Lower leg skin (tissue), 4 donors: ENCODE results near the gene BEAN1. TPM values are rescaled to one million over a fixed set of nuclear protein-coding genes. Genes with fewer than 3 reads are reported as not detected.

Source experiments
- DNase-seq, 2 donors: peaks; one replicate each; pipeline ENCODE4 v3.0.0-alpha.2; 2019; ENCODE audit warnings: low spot score in 2 of 2
- H3K4me3 ChIP-seq: fragments of 200-600 bp; sonication (generic); 2 replicates; pipeline ENCODE4 v1.5.1; 2017; ENCODE audit warnings: mild to moderate bottlenecking, low read depth; ENCODE audit not compliant: poor library complexity, severe bottlenecking
- CTCF ChIP-seq, 3 donors: fragments of 450-650 bp; IDR thresholded peaks; one replicate each; pipeline ENCODE4 v1.5.1; 2016; ENCODE audit warnings: antibody characterized with exemption in 3 of 3, mild to moderate bottlenecking in 3 of 3, moderate library complexity in 2 of 3
- POLR2A ChIP-seq, 2 donors: fragments of 450-650 bp; IDR thresholded peaks; one replicate each; pipeline ENCODE4 v1.6.1; 2016 to 2017; ENCODE audit warnings: antibody characterized with exemption in 2 of 2, mild to moderate bottlenecking in 1 of 2, moderate library complexity in 1 of 2
- WGBS, 2 donors: methylation state at CpG; one replicate each; pipeline ENCODE4 v1.1.5; 2018; 5-methylcytosine and 5-hydroxymethylcytosine counted together
- intact Hi-C: fragments of 100-400 bp; cut with DNase I; formaldehyde crosslinking; loops from one replicate; pipeline ENCODE4 v1.15.0; 2023; ENCODE audit warnings: low total_unique reads
- total RNA-seq, 4 donors: library from RNA; depleted of rRNA; stranded (reverse); fragments of >200 nt; gene quantifications; one replicate each; pipeline ENCODE4 v1.1.0, GENCODE V29; 2016

BEAN1 gene
- total RNA-seq, 4 donors from 2014 or later = 0.72 to 3.9 (median 2.9) TPM; not detected in 1

- 64 to 92% methylated on average over 5 of the region's 5 CpGs for WGBS, 2 donors
- TF ChIP-seq POLR2A (IDR thresholded peaks at IDR 0.05) = no peak
- TF ChIP-seq CTCF (IDR thresholded peaks at IDR 0.05) = no peak
- no peak overlapping the region for H3K4me3 ChIP-seq
- peak in 1 of 2 donors; percentile 65 for DNase-seq
- intact Hi-C loops = loop anchor here (10.0 kb wide), 2 partner anchors 211 to 451 kb away; no protein-coding TSS in a partner anchor
Observed at GRCh38 chr16:66403531-66404145, 23.5 kb upstream of the BEAN1 start.

- no peak for DNase-seq
Observed at GRCh38 chr16:66405057-66405783, 21.9 kb upstream of the BEAN1 start.

GRCh38 chr16:66406534-66407221 is 20.4 kb upstream of the BEAN1 start:
- 0 to 1% methylated on average over 21 to 25 of the region's 35 CpGs for whole genome bisulfite sequencing, 2 donors

More at GRCh38 chr16:66405057-66405783, 21.9 kb upstream of the BEAN1 start:
- TF ChIP-seq CTCF (IDR thresholded peaks at IDR 0.05) (no peak), POLR2A (IDR thresholded peaks at IDR 0.05) (no peak)
- intact Hi-C loops = loop anchor here (5.0 to 10.0 kb wide), 3 partner anchors 77 to 450 kb away; no protein-coding TSS in a partner anchor
- no peak overlapping the region for H3K4me3 ChIP-seq
- 67 to 71% methylated on average over 2 of the region's 2 CpGs for WGBS, 2 donors

GRCh38 chr16:66408163-66409048 is 18.7 kb upstream of the BEAN1 start:
- 33 to 39% methylated on average over 5 of the region's 5 CpGs for WGBS, 2 donors
- peak; percentile 20 to 60 for DNase-seq
- no peak for TF ChIP-seq CTCF (IDR thresholded peaks at IDR 0.05)
- no peak for TF ChIP-seq POLR2A (IDR thresholded peaks at IDR 0.05)
- intact Hi-C loops = loop anchor here (5.0 to 10.0 kb wide), 3 partner anchors 74 to 446 kb away; no protein-coding TSS in a partner anchor
- H3K4me3 ChIP-seq = no peak overlapping the region

More at GRCh38 chr16:66406534-66407221, 20.4 kb upstream of the BEAN1 start:
- H3K4me3 ChIP-seq = no peak overlapping the region
- TF ChIP-seq POLR2A (IDR thresholded peaks at IDR 0.05) = no peak
- TF ChIP-seq CTCF (IDR thresholded peaks at IDR 0.05) = peak in 1 of 3 donors; percentile 86
- peak; percentile 78 to 97 for DNase-seq
- intact Hi-C loops = loop anchor here (5.0 to 10.0 kb wide), 3 partner anchors 76 to 448 kb away; no protein-coding TSS in a partner anchor

- WGBS, 2 donors = 46 to 52% methylated on average over 5 of the region's 5 CpGs
Observed at GRCh38 chr16:66409156-66409555, 17.9 kb upstream of the BEAN1 start.

More at GRCh38 chr16:66409156-66409555, 17.9 kb upstream of the BEAN1 start:
- intact Hi-C loops = loop anchor here (5.0 to 10.0 kb wide), 3 partner anchors 73 to 446 kb away; no protein-coding TSS in a partner anchor
- no peak overlapping the region for H3K4me3 ChIP-seq
- no peak for TF ChIP-seq POLR2A (IDR thresholded peaks at IDR 0.05)
- no peak for TF ChIP-seq CTCF (IDR thresholded peaks at IDR 0.05)
- no peak for DNase-seq
